AG09319 (cell line): ENCODE data around the gene PPP1R27.

ENCODE experiments used
- DNase-seq: peaks from one replicate; pipeline ENCODE4 v3.0.0-alpha.2; 2010; ENCODE audit warnings: low read depth; ENCODE audit errors: extremely low read depth
- TF ChIP-seq, protein P1 (sequence below): IDR thresholded peaks from 2 replicates; pipeline ENCODE4 v1.5.1; 2011; ENCODE audit warnings: low read depth, mild to moderate bottlenecking, inconsistent platforms, low read length, moderate library complexity

The PPP1R27 gene

DNA sequence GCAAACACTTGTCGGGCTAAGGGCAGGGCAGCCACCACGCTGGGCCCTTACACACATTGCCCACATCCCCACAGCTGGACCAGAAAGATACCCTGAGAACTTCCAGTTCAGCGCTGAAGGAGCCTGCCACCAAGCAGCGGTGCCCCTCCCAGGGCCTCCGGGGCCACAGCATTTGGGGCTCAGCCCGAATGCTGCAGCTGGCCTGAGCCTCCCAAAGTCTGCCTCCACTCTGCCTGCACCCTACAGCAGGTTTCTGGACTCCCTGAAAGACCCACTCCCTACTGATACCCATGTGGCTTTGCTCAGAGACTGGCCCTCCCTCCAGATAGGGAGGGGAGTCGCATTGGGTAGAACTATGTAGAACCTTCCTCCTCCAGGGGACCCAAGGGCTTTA is 3.3 kb downstream of the PPP1R27 start:
- TF ChIP-seq, protein P1, sequence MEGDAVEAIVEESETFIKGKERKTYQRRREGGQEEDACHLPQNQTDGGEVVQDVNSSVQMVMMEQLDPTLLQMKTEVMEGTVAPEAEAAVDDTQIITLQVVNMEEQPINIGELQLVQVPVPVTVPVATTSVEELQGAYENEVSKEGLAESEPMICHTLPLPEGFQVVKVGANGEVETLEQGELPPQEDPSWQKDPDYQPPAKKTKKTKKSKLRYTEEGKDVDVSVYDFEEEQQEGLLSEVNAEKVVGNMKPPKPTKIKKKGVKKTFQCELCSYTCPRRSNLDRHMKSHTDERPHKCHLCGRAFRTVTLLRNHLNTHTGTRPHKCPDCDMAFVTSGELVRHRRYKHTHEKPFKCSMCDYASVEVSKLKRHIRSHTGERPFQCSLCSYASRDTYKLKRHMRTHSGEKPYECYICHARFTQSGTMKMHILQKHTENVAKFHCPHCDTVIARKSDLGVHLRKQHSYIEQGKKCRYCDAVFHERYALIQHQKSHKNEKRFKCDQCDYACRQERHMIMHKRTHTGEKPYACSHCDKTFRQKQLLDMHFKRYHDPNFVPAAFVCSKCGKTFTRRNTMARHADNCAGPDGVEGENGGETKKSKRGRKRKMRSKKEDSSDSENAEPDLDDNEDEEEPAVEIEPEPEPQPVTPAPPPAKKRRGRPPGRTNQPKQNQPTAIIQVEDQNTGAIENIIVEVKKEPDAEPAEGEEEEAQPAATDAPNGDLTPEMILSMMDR, result no peak
- no peak for DNase-seq

DNA sequence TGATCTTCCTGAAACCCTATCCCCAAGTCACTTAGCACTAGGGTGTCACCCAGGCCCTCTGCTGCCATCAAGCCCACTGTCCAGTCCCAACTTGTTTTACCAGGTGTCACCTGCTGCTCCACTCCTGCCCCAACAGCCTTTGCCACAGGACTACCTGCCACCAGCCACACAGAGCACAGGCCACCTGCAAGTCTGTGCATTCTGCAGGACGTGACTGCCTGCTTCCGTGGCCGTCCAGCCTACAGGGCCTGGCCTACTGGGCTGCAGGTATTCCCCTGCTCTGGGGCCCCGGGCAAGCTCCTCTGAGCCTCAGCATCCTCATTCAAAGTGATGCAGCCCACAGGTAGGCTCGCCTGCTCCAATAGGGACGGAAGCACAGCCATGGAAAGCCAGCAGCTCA is 5.0 kb downstream of the PPP1R27 start:
- no peak for DNase-seq
- TF ChIP-seq, protein P1, result no peak

DNA sequence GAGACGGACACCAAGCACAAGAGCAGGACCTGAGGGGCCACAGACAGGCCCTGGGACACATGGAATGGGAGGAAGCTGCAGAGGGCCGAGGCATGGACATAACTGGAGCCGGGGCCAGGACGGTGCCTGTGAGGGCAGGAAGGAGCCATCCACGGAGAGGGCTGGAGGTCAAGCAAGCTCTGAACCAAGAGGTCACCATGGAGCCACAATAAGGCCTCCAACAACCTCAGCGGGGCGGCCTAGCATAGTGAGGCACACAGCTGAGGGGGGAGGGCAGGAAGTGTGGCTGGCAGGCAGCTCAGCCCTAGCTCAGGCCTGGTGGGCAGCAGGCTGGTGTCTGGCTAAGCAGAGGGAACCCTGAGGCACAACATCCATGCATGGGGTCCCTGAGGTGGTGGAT is 6.2 kb downstream of the PPP1R27 start:
- DNase-seq, result no peak
- TF ChIP-seq, protein P1, result no peak

DNA sequence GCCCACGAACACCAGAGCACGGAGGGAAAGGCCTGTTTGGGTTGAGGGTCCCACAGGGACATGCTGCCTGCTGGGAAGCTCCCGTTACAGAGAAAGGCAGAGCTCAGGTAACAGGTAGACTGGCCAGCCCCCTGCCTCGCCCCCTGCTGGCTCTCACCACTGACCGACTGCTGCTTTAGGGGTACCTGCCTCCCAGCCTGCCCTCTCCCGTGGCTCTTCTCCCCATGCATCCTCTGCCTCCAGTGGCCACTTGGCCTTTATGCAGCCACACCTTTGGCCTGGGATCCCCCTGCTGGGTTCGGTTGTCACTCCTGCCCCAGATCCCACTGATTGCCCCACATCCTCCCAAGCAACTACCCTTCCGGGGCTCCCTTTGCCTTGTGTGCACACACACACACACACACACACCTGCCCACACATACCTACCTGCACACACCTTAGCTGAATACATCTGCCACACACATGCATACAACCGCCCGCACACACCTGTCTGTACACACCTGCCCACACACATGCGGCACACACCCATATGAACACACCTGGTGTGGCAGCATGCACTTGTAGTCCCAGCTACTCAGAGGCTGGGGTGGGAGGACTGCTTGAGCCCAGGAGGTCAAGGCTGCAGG is 8.9 kb downstream of the PPP1R27 start:
- DNase-seq, result no peak

DNA sequence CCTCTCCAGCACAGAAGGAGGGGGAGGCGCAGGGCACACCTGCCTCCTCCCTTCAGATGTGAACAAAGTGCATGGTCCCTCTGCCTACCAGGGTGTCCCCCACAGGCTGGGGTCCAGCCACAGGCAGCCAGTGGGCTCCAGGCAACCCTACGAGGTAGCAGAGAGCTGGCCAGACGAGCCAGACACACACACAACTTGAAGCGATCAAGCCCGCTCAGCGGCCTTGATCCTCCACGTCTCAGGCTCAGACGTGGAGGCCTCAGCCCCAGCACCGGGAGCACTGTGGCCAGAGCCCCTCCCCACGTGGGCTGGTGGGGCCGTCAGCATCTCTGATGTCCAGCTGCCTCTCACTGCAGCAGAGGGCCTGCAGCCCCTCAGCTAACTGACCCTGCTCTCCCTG is 10.3 kb downstream of the PPP1R27 start:
- DNase-seq, result no peak
- TF ChIP-seq, protein P1, result no peak

More for the DNA sequence above, 8.9 kb downstream of the PPP1R27 start:
- TF ChIP-seq, protein P1, result no peak

DNA sequence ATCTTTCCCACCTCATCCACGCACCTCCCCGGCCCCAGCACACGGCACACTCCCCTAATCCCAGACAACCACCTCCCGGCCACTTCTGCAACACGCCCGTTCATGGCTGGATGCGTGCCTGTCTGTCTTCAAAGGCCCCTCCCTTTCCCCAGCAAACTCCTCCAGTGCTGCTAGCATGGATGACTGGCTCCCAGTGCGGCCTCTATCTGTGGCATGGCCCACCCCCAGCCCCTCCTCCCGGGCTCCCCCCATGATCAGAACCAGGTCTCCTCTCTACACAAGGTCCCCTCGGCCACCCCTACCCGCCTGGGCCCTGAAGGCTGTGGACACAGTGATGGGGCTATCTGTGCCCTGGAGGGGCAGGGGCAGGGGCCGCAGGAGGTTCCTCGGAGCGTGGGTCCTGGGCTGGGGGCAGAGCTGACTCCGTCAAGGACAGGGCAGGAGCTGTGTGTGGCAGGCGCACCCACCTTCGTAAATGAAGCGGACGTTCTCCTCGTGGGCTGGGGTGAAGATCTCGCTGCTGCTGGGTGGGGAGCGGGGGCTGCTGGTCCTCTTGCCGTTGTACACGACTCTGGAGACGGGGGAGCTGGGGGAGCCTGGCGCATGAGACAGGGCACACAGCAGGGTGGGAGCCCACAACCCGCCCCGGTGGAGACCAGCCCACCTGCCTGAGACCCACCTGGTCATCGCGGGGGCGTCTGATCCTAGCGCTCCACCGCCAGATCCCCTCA is 10.9 kb downstream of the PPP1R27 start:
- TF ChIP-seq, protein P1, result no peak
- no peak for DNase-seq

DNA sequence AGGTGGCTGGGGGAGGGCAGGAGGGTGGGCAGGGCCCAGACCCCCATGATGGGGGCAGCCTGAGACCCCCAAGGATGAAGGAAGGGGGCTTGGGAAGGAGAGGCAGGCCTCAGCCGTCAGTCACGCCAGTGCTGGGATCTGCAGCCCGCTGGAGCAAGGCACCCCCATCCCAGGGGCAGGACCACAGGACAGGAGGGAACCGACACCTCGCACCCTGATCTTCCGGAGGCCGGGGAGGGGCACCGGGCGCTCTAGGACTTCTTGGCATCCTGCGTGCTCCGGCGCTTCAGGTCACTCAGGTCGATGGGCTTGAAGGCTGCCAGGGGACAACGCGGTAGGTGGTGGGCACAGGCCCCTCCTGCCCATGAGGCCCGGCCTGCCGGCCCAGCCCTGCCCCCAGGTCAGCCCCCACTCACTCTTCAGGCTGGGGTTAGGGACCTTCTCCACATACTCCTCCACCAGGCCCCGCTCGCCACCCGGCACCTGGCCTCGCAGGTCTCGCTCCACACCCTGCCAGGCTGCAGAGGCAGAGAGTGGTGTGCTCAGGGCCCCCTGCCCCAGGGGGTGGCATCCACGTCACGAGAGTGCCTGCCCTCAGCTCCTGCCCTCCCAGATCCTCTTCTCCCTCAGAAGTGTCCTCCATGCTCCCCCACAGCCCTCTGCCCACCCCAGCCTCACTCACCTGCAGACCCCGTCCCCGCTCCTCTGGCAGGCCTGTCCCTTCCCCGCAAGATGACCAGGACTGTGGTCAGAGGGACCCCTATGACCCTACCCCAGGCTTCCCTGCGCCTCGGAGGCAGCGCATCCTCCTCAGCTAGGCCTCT is 11.6 kb downstream of the PPP1R27 start:
- TF ChIP-seq, protein P1, result no peak
- DNase-seq, result no peak
